Eye (tissue), 1 donor: Measurements from ENCODE around the gene GTPBP2.
A peak's percentile ranks its signal among the peaks of the same experiment; 100 is the strongest.
"Not testable (repeated sequence)": the region's sequence is repeated elsewhere in the genome, so short reads cannot be mapped to it uniquely, and the experiment has no call there.

Source experiments
- DNase-seq: peaks from one replicate; pipeline ENCODE4 v3.0.0-alpha.2; 2015

GTPBP2 gene

DNA sequence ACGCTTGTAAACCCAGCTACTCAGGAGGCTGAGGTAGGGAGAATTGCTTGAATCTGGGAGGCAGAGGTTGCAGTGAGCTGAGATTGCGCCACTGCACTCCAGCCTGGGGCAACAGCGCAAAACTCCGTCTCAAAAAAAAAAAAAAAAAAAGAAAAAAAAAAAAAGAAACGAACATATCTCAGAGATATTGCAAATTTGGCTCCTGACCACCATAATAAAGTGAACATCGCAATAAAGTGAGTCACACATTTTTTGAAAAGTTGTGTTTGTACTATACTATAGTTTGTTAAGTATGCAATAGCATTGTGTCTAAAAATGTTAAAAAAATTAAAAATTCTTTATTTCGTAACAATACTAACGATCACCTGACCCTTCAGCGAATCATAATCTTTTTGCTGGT lies 29.1 kb upstream of the GTPBP2 start:
- DNase-seq, result no peak

- no peak for DNase-seq
Measured at GRCh38 chr6:43657221-43657802, 28.2 kb upstream of the GTPBP2 start.

DNA sequence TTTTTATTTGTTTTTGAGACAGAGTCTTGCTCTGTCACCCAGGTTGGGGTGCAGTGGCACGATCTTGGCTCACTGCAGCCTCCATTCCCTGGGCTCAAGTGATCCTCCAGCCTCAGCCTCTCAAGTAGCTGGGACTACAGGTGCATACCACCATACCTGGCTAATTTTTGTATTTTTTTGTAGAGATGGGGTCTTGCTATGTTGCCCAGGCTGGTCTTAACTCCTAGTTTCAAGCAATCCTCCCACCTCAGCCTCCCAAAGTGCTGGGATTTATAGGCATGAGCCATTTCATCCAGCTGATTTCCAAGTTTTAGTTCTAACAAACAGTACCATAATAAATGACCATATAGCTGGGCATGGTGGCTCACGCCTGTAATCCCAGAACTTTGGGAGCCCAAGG lies 23.8 kb upstream of the GTPBP2 start:
- not testable (repeated sequence) for DNase-seq

- no peak for DNase-seq
Measured at GRCh38 chr6:43648248-43648647, 19.2 kb upstream of the GTPBP2 start.

GRCh38 chr6:43647613-43648012 lies 18.5 kb upstream of the GTPBP2 start:
- DNase-seq, result no peak

DNA sequence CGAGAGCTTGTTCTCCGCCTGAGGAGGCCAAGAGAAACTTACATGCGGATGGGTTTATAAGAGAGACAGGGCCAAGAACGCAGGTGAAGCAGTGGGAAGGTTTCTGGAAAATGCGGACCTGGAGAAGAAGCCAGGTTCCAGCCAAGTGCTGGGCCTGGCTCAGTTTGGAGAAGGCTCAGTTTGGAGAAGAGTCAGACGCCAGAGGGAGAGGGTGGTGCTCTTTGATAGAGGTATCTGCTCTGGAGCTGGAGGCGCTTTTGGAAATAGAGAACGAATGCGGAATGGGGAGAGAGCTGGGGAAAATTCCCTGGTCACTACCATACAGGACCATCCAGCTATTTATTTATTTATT lies 16.5 kb upstream of the GTPBP2 start:
- DNase-seq, result no peak

DNA sequence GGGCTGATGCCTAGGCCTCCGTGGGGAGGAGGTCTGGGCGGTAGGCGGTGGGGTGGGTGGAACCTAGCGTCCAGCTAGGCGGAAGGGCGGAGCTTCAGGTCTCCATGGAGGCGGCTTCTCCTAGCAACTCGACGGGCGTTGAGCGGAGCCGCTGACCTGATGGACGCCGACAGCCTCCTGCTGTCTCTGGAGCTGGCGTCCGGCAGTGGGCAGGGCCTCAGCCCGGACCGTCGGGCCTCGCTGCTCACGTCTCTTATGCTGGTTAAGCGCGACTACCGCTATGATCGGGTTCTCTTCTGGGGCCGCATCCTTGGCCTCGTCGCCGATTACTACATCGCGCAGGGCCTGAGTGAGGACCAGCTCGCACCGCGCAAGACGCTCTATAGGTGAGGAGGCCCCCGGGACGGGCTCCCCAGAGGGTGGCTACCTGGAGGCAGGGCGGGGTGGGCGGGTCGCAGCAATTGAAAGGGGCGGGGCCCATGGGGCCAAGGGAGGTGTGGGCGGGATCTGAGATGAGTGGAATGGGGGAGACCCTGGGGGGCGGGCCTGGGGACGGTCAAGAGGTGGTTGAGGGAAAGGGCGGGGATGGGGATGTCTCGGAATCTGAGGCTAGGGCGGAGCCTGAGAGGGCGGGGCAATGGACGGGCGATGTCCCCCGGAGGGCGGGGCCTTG lies 16.0 kb upstream of the GTPBP2 start, which contains the start of gene RSPH9:
RSPH9 (plus strand) TSS at position 97 of the 673 bp plus-strand sequence; CDS start at position 160, 63 bp downstream.
- DNase-seq, result peak; percentile 95

- no peak for DNase-seq
Measured at GRCh38 chr6:43639984-43640800, 11.1 kb upstream of the GTPBP2 start.

GRCh38 chr6:43636308-43636659 lies 7.2 kb upstream of the GTPBP2 start:
- DNase-seq, result no peak

- DNase-seq, result peak; percentile 95
Measured at GRCh38 chr6:43635387-43636307, 6.6 kb upstream of the GTPBP2 start, which contains the start of gene MAD2L1BP. Gene MAD2L1BP, plus strand, starts transcription at chr6:43635840. Its CDS starts 36 bp downstream, at chr6:43635876.

DNA sequence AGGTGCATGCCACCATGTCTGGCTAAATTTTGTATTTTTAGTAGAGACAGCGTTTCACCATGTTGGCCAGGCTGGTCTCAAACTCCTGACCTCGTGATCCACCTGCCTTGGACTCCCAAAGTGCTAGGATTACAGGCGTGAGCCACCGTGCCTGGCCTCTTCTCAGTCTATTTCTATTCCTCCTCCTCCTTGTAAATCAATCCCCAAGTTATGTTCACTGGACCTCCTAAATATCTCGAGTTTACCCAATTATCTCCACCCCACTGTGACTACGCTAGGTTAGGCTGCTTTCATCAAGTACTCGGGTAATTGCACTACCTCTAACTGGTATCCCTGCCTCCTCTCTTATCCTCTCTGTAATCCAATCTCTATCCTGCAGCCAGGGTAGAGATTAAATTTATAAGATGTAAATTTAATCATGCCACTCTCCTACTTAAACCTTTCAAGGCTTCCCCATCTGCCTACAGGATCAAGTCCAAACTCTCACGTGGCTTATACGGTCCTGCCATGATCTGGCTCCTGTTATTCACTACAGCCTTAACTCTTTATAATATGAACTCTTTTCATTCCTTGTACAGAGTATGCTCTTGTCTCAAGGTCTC lies 5.7 kb upstream of the GTPBP2 start:
- no peak for DNase-seq

DNA sequence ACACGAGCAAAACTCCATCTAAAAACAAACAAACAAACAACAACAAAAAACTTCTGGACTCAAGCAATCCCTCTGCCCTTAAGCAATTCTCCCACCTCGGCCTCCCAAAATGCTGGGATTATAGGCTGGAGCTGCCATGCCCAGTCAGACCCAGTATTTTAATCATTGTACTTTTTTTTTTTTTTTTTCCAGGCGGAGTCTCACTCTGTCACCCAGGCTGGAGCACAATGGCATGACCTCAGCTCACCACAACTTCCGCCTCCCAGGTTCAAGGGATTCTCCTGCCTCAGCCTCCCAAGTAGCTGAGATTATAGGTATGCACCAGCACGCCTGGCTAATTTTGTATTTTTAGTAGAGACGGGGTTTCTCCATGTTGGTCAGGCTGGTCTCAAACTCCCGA lies 3.9 kb upstream of the GTPBP2 start:
- DNase-seq, result not testable (repeated sequence)

DNA sequence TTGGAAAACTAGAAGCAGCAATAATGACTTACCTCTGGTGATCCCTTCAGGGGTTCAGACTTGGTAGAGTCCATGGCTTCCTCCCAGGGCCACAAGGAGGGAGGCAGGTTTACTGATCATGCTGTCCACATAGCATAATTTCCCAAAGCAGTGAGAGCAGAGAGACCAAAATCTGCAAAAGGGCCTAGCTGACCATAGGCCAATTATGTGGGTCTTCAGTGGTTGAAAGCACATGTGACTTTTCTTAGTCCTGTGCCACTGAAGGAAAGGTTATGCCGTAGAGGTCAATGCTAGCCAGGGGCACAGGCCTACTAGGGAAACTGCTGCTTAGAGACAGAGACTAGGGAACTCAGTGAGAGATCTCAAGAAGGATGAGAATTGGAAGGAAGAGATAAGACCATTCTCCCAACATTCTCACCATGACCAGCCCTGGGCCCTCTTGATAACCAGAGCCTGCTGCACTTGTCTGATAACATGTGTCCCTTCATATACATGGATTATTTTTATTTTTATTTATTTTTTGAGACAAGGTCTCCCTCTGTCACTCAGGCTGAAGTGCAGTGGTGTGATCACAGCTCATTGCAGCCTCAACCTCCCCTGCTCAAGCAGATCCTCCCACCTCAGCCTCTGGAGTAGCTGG lies 2.0 kb upstream of the GTPBP2 start:
- DNase-seq, result no peak

- DNase-seq, result peak; percentile 98
Measured at GRCh38 chr6:43629505-43630300, 639 bp upstream of the GTPBP2 start.

- peak; percentile 84 for DNase-seq
Measured at GRCh38 chr6:43628393-43629103, 516 bp downstream of the GTPBP2 start.

GRCh38 chr6:43627008-43627825 lies 1.8 kb downstream of the GTPBP2 start:
- DNase-seq, result peak; percentile 42

GRCh38 chr6:43625393-43625992 lies 3.6 kb downstream of the GTPBP2 start:
- no peak for DNase-seq

DNA sequence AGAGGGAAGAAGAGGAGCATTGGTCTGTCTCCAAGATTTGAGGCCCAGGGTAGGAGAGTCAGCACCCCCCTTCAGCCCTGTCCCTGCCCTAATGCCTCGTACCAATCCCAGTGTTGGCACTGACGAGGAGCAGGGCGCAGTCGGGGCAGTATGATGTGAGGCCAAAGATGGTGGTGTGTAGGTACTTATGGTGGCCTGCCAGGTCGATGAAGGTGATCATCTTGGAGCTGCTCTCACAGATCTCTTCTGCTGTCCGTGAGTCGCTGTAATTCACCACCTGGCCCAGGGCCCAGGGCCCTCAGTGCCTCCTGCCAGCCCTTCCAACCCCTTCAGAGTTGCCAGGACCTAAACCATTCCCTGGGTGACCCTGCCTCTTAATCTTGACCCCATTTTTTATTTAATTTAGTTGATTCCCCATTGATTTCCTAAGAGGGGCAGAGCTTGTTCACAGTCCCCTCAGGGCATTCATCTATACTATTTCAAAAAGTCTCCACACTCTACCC lies 4.2 kb downstream of the GTPBP2 start:
- no peak for DNase-seq
